ENCODE measurements around the gene RSPH10B2. TPM values are rescaled to one million over a fixed set of nuclear protein-coding genes. Genes with fewer than 3 reads are reported as not detected.
"Not testable (repeated sequence)": the region's sequence is repeated elsewhere in the genome, so short reads cannot be mapped to it uniquely, and the experiment has no call there.

Gene RSPH10B2
- total RNA-seq, 2 donors from 2014 or later: 0.42 to 0.75 TPM

GRCh38 chr7:6708304-6708703, 45.6 kb upstream of the RSPH10B2 start:
- no peak for TF ChIP-seq CTCF (conservative IDR thresholded peaks at IDR 0.05)
- Histone ChIP-seq H3K9me3 (ENCODE audit: control insufficient read depth, low read length) (peaks cover 34% of the 10 kb centered on the region), H3K4me3 (ENCODE audit: low read length) (peak overlapping the region; percentile 97), H3K9ac (ENCODE audit: extremely low read depth, low read length, poor library complexity, severe bottlenecking) (no peak overlapping the region), H3K36me3 (ENCODE audit: control insufficient read depth, insufficient read depth, low read length) (peaks cover 20% of the 10 kb centered on the region), H3K4me1 (ENCODE audit: control insufficient read depth, insufficient read depth, low read length) (no peaks in the 10 kb centered on the region), H3K27ac (ENCODE audit: low read depth, low read length) (no peak overlapping the region), H3K27me3 (ENCODE audit: control insufficient read depth, insufficient read depth, low read length, poor library complexity, severe bottlenecking) (no peaks in the 10 kb centered on the region)
- peaks cover 29% of the 10 kb centered on the region for H3K27me3 Mint-ChIP-seq (ENCODE audit: insufficient read depth)
- 94 to 95% methylated on average over 3 of the region's 3 CpGs for WGBS, 2 experiments (ENCODE audit: insufficient coverage in 1 of 2, insufficient read length in 1 of 2)
- no peak overlapping the region for H3K27ac Mint-ChIP-seq
- H3K4me3 Mint-ChIP-seq: no peak overlapping the region
- DNase-seq: no peak
- peaks cover 2% of the 10 kb centered on the region for H3K4me1 Mint-ChIP-seq
- peaks cover 43% of the 10 kb centered on the region for H3K9me3 Mint-ChIP-seq
- H3K36me3 Mint-ChIP-seq (ENCODE audit: low read depth): peaks cover 19% of the 10 kb centered on the region

GRCh38 chr7:6709808-6710207, 44.1 kb upstream of the RSPH10B2 start:
- no peak overlapping the region for H3K9ac ChIP-seq (ENCODE audit: extremely low read depth, low read length, poor library complexity, severe bottlenecking)
- H3K4me3 ChIP-seq (ENCODE audit: low read length): no peak overlapping the region
- no peaks in the 10 kb centered on the region for H3K27me3 ChIP-seq (ENCODE audit: control insufficient read depth, insufficient read depth, low read length, poor library complexity, severe bottlenecking)
- H3K36me3 ChIP-seq (ENCODE audit: control insufficient read depth, insufficient read depth, low read length): peaks cover 6% of the 10 kb centered on the region
- no peak for TF ChIP-seq CTCF (conservative IDR thresholded peaks at IDR 0.05)
- H3K4me3 Mint-ChIP-seq: no peak overlapping the region
- no peak overlapping the region for H3K27ac Mint-ChIP-seq
- H3K4me1 Mint-ChIP-seq: peaks cover 2% of the 10 kb centered on the region
- H3K4me1 ChIP-seq (ENCODE audit: control insufficient read depth, insufficient read depth, low read length): no peaks in the 10 kb centered on the region
- H3K9me3 Mint-ChIP-seq: peaks cover 31% of the 10 kb centered on the region
- peaks cover 6% of the 10 kb centered on the region for H3K36me3 Mint-ChIP-seq (ENCODE audit: low read depth)
- peaks cover 19% of the 10 kb centered on the region for H3K9me3 ChIP-seq (ENCODE audit: control insufficient read depth, low read length)
- no peak for DNase-seq
- WGBS, 2 experiments (ENCODE audit: insufficient coverage in 1 of 2, insufficient read length in 1 of 2): 88 to 91% methylated on average over 4 to 6 of the region's 6 CpGs
- peaks cover 32% of the 10 kb centered on the region for H3K27me3 Mint-ChIP-seq (ENCODE audit: insufficient read depth)
- H3K27ac ChIP-seq (ENCODE audit: low read depth, low read length): no peak overlapping the region

DNA sequence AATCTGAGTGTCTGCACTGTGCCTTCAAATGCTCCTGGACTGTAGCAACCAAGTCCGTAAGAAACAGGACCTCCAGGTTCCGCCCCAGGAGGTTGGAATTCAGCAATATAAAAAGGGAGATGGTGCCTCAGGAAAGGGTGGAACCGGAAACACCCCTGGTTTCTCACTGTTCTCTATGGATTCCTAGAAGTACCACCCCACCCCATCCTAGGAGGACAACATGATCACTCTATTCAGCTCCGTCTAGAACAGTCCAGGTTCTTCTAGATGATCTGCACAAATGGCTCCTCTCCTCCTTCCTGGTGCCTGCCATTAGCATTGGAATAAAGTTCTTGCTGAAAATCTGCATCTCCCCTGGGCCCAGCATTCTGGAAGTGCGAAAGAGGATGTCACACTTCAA, 39.5 kb upstream of the RSPH10B2 start:
- H3K36me3 ChIP-seq (ENCODE audit: control insufficient read depth, insufficient read depth, low read length): no peaks in the 10 kb centered on the region
- no peak for TF ChIP-seq CTCF (conservative IDR thresholded peaks at IDR 0.05)
- peaks cover under 1% of the 10 kb centered on the region for H3K4me1 Mint-ChIP-seq
- H3K4me3 ChIP-seq (ENCODE audit: low read length): no peak overlapping the region
- no peak overlapping the region for H3K9ac ChIP-seq (ENCODE audit: extremely low read depth, low read length, poor library complexity, severe bottlenecking)
- no peak overlapping the region for H3K27ac ChIP-seq (ENCODE audit: low read depth, low read length)
- DNase-seq: no peak
- WGBS, 2 experiments (ENCODE audit: insufficient coverage in 1 of 2, insufficient read length in 1 of 2): 86 to 89% methylated on average over 3 to 5 of the region's 5 CpGs
- H3K4me3 Mint-ChIP-seq: no peak overlapping the region
- peaks cover 52% of the 10 kb centered on the region for H3K27me3 Mint-ChIP-seq (ENCODE audit: insufficient read depth)
- no peaks in the 10 kb centered on the region for H3K4me1 ChIP-seq (ENCODE audit: control insufficient read depth, insufficient read depth, low read length)
- peaks cover 7% of the 10 kb centered on the region for H3K9me3 Mint-ChIP-seq
- no peaks in the 10 kb centered on the region for H3K9me3 ChIP-seq (ENCODE audit: control insufficient read depth, low read length)
- H3K36me3 Mint-ChIP-seq (ENCODE audit: low read depth): no peaks in the 10 kb centered on the region
- H3K27ac Mint-ChIP-seq: no peak overlapping the region
- H3K27me3 ChIP-seq (ENCODE audit: control insufficient read depth, insufficient read depth, low read length, poor library complexity, severe bottlenecking): no peaks in the 10 kb centered on the region

- H3K4me3 Mint-ChIP-seq; H3K27ac ChIP-seq (ENCODE audit: low read depth, low read length); H3K4me1 ChIP-seq (ENCODE audit: control insufficient read depth, insufficient read depth, low read length); H3K9me3 ChIP-seq (ENCODE audit: control insufficient read depth, low read length); H3K4me1 Mint-ChIP-seq; H3K36me3 Mint-ChIP-seq (ENCODE audit: low read depth); H3K27me3 ChIP-seq (ENCODE audit: control insufficient read depth, insufficient read depth, low read length, poor library complexity, severe bottlenecking); H3K27ac Mint-ChIP-seq; H3K9ac ChIP-seq (ENCODE audit: extremely low read depth, low read length, poor library complexity, severe bottlenecking); H3K36me3 ChIP-seq (ENCODE audit: control insufficient read depth, insufficient read depth, low read length); H3K4me3 ChIP-seq (ENCODE audit: low read length); DNase-seq; H3K9me3 Mint-ChIP-seq: not testable (repeated sequence)
- H3K27me3 Mint-ChIP-seq (ENCODE audit: insufficient read depth): peaks cover 46% of the 10 kb centered on the region
- WGBS, 2 experiments (ENCODE audit: insufficient coverage in 1 of 2, insufficient read length in 1 of 2): 83 to 86% methylated on average over 6 to 9 of the region's 9 CpGs
These were observed 38.0 kb upstream of the RSPH10B2 start for GRCh38 chr7:6715898-6716297.
